Panc1 (cell line): ENCODE results near the gene GBP5. TPM values are rescaled to one million over a fixed set of nuclear protein-coding genes. Genes with fewer than 3 reads are reported as not detected.

ENCODE experiments used
- ATAC-seq: fragments of 200-7000 bp; cut with Tn5 transposase; 2 replicates; pipeline ENCODE4 v1.9.1; 2020; ENCODE audit warnings: mild to moderate bottlenecking, moderate library complexity
- BruUV-seq: library from RNA; stranded (reverse); fragments of 400-500 nt; replicated peaks from 2 replicates; lab custom pipeline; 2021; lab: Mats Ljungman, UMichigan
- CTCF ChIA-PET: fragments of 300-600 bp; sonication (Branson Sonifier 250); formaldehyde crosslinking; loops from one replicate; lab custom pipeline; 2022; ENCODE audit warnings: antibody characterized with exemption; lab: Charles Lee
- POLR2A ChIA-PET: fragments of 300-600 bp; sonication (Branson Sonifier 250); formaldehyde crosslinking; loops from one replicate; lab custom pipeline; 2022; ENCODE audit warnings: antibody characterized with exemption; lab: Charles Lee
- DNase-seq: peaks from one replicate; pipeline ENCODE4 v3.0.0-alpha.2; 2010; ENCODE audit warnings: low read depth, low spot score
- H3K27ac ChIP-seq: 2 replicates; pipeline ENCODE4 v1.5.1; 2011; ENCODE audit warnings: mild to moderate bottlenecking, low read length, inconsistent platforms
- H3K27me3 ChIP-seq: fragments of 200-500 bp; sonication (Bioruptor generic); 2 replicates; pipeline ENCODE4 v1.6.0; 2014; ENCODE audit warnings: low read length, inconsistent platforms; ENCODE audit not compliant: control insufficient read depth, insufficient read depth
- H3K36me3 ChIP-seq: fragments of 200-500 bp; sonication (Bioruptor generic); 2 replicates; pipeline ENCODE4 v1.5.1; 2014; ENCODE audit warnings: inconsistent platforms, mild to moderate bottlenecking, low read length, moderate library complexity; ENCODE audit not compliant: control insufficient read depth, insufficient read depth
- H3K4me1 ChIP-seq: 2 replicates; pipeline ENCODE4 v1.5.1; 2011; ENCODE audit warnings: inconsistent platforms, mild to moderate bottlenecking, low read length, moderate library complexity; ENCODE audit not compliant: control insufficient read depth, insufficient read depth
- H3K4me3 ChIP-seq, 2 experiments: 2 replicates each; pipeline ENCODE4 v1.5.1; 2011 to 2012; ENCODE audit warnings: low read depth in 2 of 2, low read length in 2 of 2, mild to moderate bottlenecking in 2 of 2, inconsistent platforms in 1 of 2, moderate library complexity in 1 of 2
- H3K9me3 ChIP-seq: fragments of 200-500 bp; sonication (Bioruptor generic); 2 replicates; pipeline ENCODE4 v1.5.1; 2014; ENCODE audit warnings: low read depth, mild to moderate bottlenecking, inconsistent platforms, low read length, moderate library complexity; ENCODE audit not compliant: control insufficient read depth, insufficient read depth
- POLR2AphosphoS5 ChIP-seq: IDR thresholded peaks from 2 replicates; pipeline ENCODE4 v1.6.1; 2012; ENCODE audit warnings: mild to moderate bottlenecking, low read depth, low read length, moderate library complexity
- REST ChIP-seq, 2 experiments: IDR thresholded peaks; 2 replicates each; pipeline ENCODE4 v1.6.1; 2011 to 2012; ENCODE audit warnings: low read depth in 2 of 2, control low read depth in 1 of 2, low read length in 1 of 2, mild to moderate bottlenecking in 1 of 2, moderate library complexity in 1 of 2; ENCODE audit not compliant: insufficient read depth in 1 of 2
- SIN3A ChIP-seq: IDR thresholded peaks from 2 replicates; pipeline ENCODE4 v1.6.1; 2012; ENCODE audit warnings: low read depth, mild to moderate bottlenecking, low read length, moderate library complexity, borderline replicate concordance; ENCODE audit not compliant: insufficient read depth
- TCF7L2 ChIP-seq: IDR thresholded peaks from 2 replicates; pipeline ENCODE4 v1.6.1; 2011; ENCODE audit warnings: mild to moderate bottlenecking, low read depth, low read length, inconsistent platforms
- in situ Hi-C: cut with HindIII; loops from 2 replicates; pipeline ENCODE4 v1.10.0; 2016; ENCODE audit warnings: low sequenced_read_pairs, low pct_unique_long_range_greater_than_20kb
- intact Hi-C: fragments of 100-400 bp; cut with micrococcal nuclease; formaldehyde crosslinking; loops from one replicate; pipeline ENCODE4 v1.10.0; 2022; ENCODE audit not compliant: unreplicated experiment
- total RNA-seq: library from RNA; stranded (reverse); gene quantifications from one replicate; pipeline ENCODE4 v1.2.1, GENCODE V29; 2021; ENCODE audit not compliant: unreplicated experiment
- TF ChIP-seq, protein P1 (sequence below): fragments of 450-650 bp; IDR thresholded peaks from 2 replicates; pipeline ENCODE4 v1.5.1; 2017; ENCODE audit warnings: mild to moderate bottlenecking

GBP5 gene
- total RNA-seq, 1 experiment from 2014 or later = 0.10 TPM

- Histone ChIP-seq H3K27ac (no peak overlapping the region), H3K4me1 (no peaks in the 10 kb centered on the region), H3K36me3 (no peaks in the 10 kb centered on the region), H3K27me3 (no peaks in the 10 kb centered on the region), H3K4me3 (no peak overlapping the region), H3K9me3 (no peaks in the 10 kb centered on the region)
- ATAC-seq (no peak), DNase-seq (no peak)
- POLR2A ChIA-PET = no interaction called here
- TF ChIP-seq POLR2AphosphoS5 = no peak
- TF ChIP-seq, protein P1, sequence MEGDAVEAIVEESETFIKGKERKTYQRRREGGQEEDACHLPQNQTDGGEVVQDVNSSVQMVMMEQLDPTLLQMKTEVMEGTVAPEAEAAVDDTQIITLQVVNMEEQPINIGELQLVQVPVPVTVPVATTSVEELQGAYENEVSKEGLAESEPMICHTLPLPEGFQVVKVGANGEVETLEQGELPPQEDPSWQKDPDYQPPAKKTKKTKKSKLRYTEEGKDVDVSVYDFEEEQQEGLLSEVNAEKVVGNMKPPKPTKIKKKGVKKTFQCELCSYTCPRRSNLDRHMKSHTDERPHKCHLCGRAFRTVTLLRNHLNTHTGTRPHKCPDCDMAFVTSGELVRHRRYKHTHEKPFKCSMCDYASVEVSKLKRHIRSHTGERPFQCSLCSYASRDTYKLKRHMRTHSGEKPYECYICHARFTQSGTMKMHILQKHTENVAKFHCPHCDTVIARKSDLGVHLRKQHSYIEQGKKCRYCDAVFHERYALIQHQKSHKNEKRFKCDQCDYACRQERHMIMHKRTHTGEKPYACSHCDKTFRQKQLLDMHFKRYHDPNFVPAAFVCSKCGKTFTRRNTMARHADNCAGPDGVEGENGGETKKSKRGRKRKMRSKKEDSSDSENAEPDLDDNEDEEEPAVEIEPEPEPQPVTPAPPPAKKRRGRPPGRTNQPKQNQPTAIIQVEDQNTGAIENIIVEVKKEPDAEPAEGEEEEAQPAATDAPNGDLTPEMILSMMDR = no peak
- no peak for TF ChIP-seq SIN3A
- TF ChIP-seq REST (IDR thresholded peaks at IDR 0.05; ENCODE audit: insufficient read depth in 1 of 2, low read depth in 2 of 2, low read length in 1 of 2) = no peak
- TF ChIP-seq TCF7L2 = no peak
- in situ Hi-C loops = no loop called here
- no TSS peak for BruUV-seq
- CTCF ChIA-PET = no interaction called here
- intact Hi-C loops = no loop called here
These were observed 10.6 kb downstream of the GBP5 start for GRCh38 chr1:89261926-89262515.

- no peak for ATAC-seq
- CTCF ChIA-PET = no interaction called here
These were observed 11.9 kb downstream of the GBP5 start for GRCh38 chr1:89260566-89261255.

More at GRCh38 chr1:89260566-89261255, 11.9 kb downstream of the GBP5 start:
- no peaks in the 10 kb centered on the region for H3K4me1 ChIP-seq
- in situ Hi-C loops (no loop called here), intact Hi-C loops (no loop called here)
- no TSS peak for BruUV-seq
- no peak overlapping the region for H3K27ac ChIP-seq
- TF ChIP-seq REST (IDR thresholded peaks at IDR 0.05; ENCODE audit: insufficient read depth in 1 of 2, low read depth in 2 of 2, low read length in 1 of 2) (no peak), TCF7L2 (no peak), POLR2AphosphoS5 (no peak), SIN3A (no peak)
- TF ChIP-seq, protein P1 = no peak
- no peak overlapping the region for H3K4me3 ChIP-seq
- H3K9me3 ChIP-seq = no peaks in the 10 kb centered on the region
- no peak for DNase-seq
- POLR2A ChIA-PET = no interaction called here
- no peaks in the 10 kb centered on the region for H3K27me3 ChIP-seq
- no peaks in the 10 kb centered on the region for H3K36me3 ChIP-seq
